GM21381 (cell line): Measurements from ENCODE around the gene RNF4.

ENCODE experiments used
- ATAC-seq: cut with Tn5 transposase; IDR thresholded peaks from one replicate; pipeline ENCODE4 v1.9.1; 2021; ENCODE audit warnings: mild to moderate bottlenecking, moderate library complexity; ENCODE audit not compliant: unreplicated experiment

The RNF4 gene

GRCh38 chr4:2437475-2438215, 31.3 kb upstream of the RNF4 start:
- ATAC-seq = no peak

GRCh38 chr4:2438822-2439718, 29.8 kb upstream of the RNF4 start:
- ATAC-seq = no peak

DNA sequence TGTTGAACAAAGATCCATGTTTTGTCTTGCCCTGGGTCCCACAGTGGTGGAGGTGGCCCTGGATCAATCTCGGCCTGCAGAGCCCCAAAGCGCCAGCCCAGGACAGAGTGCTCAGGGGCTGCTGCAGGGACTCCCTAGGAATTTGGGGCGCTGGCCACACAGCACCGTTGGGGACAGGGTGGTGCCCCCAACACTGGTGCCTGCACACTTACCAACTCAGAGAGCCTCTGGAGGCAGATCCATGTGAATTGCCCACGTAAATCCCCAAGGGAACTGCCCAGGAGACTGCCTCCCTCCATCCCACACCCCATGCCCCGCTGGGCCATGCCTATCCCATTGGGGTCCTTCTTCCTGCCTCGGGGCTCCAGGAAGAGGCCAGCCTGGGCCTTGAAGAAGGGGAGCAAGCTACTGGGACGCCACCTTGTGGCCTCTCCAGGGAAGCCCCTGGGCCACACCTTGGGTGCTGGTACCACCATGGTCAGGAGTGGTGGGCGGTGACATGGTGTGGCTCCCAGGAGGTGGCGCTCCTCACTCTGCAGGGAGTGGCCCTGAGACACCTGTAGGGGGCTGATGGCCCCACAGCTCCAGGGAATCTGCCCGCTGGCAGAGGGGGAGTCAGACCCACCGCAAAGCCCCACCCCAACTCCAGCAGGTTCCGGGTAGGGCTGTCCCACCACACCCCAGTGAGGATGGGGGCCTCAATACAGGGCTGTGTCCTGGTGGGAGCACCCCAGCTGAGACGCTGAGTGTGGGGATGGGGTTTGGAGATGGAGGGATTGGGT, 27.3 kb upstream of the RNF4 start:
- ATAC-seq = peak; percentile 85

DNA sequence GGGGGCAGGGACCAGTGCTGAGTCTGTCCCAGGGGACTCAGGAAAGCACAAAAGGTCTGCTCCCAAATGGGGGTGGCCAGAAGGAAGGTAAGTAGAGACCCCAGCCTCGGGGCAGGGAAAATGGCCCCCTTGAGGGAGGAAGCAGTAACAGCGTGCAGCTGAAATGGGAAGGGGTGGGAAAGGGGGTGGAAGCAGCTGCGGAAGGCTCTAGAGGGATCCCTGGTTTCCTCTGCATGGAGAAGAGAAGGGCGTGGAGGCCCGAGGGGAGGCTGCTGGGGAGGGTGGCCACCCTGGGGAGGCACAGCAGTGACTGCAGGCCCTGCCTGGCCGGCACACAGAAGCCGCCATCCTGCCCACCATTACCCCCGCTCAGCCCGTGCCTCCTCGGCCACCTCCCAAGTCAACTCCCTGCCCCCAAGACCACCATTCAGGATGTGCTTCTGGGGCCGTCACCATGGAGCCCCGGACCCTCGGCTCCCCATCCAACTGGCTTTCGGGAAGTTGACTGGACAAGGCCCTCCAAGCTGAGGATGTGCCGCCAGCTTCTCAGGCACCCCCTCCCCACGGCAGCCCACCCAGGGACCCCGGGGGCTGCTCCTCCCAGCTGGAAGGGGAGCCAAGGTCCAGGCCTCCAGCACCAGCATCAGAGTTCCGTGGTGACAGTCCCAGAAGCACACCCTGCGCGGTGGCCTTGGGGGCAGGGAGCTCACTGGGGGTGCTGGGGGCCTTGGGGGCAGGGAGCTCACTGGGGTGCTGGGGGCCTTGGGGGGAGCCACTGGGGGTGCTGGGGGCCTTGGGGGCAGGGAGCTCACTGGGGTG, 26.5 kb upstream of the RNF4 start:
- ATAC-seq = no peak

GRCh38 chr4:2443061-2443730, 25.7 kb upstream of the RNF4 start:
- no peak for ATAC-seq

- no peak for ATAC-seq
Measured at GRCh38 chr4:2443956-2444740, 24.8 kb upstream of the RNF4 start.

- ATAC-seq = no peak
Measured at GRCh38 chr4:2445130-2445529, 23.8 kb upstream of the RNF4 start.

DNA sequence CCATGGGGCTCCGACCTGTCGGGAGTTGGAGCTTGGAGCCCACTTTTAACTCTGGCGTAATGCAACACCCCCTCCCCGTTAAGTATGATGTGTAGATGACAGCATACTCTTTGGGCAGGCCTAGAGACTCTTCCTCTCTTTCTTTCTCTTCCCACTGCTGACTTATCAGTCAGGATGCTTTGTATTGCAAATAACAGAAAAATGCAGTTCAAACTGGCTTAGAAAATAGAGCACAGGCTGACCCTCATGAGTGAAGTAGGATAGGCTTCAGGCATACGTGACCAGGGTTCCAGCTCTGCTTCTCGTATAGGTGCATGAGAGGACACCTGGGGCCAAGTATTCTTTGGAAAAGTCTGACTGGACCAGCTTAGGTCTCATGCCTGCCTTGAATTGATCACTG, 23.3 kb upstream of the RNF4 start:
- ATAC-seq = no peak

DNA sequence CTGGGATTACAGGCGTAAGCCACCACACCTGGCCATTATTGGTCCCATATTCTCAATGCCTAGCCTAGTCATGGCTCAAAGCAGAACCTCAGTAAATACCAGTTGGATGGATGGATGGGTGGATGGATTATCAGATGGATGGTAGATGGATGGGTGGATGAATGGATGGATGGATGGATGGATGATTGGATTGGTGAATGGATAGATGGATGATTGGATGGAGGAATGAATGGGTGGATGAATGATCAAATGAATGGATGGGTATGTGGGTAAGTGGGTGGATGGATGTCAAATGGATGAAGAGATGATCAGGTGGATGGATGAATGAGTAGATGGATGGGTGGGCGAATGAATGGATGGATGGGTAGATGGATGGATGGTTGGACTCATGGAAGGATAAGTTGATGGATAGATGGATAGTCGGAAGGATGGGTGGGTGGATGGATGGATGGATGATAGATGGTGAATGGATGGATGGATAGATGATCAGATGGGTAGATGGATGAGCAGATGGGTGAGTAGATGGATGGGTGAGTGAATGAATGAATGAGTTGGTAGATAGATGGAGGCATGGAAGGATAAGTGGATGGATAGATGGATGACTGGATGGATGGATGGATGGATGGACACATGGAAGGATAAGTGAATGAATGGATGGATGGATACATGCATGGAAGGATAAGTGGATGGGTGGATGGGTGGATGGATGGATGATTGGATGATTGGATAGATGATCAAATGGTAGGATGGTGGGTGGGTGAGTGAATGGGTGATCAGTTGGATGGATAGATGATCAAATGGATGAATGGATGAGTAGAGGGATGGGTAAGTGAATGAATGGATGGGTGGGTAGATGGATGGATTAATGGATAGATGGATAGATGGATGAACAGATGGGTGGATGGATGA, 22.0 kb upstream of the RNF4 start:
- ATAC-seq = no peak

DNA sequence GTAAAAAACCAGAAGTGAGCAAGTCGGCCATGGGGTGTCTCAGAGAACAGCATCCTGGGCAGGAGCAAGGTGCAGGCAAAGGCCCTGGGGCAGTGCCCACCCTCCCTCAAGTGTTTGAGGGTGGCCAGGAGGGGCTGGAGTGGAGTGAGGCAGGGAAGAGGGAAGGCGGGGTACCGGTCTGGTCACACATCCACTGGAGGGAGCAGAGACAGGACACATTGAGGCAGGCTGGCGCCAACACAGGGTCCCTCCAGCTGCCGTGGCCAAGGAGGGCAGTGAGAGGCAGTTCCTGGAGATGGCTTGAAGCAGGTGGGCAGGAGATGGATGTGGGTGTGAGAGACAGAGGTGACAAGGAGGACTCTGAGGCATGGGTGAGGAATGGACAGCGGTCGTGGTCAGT, 20.3 kb upstream of the RNF4 start:
- no peak for ATAC-seq

GRCh38 chr4:2449051-2449450, 19.9 kb upstream of the RNF4 start:
- no peak for ATAC-seq

DNA sequence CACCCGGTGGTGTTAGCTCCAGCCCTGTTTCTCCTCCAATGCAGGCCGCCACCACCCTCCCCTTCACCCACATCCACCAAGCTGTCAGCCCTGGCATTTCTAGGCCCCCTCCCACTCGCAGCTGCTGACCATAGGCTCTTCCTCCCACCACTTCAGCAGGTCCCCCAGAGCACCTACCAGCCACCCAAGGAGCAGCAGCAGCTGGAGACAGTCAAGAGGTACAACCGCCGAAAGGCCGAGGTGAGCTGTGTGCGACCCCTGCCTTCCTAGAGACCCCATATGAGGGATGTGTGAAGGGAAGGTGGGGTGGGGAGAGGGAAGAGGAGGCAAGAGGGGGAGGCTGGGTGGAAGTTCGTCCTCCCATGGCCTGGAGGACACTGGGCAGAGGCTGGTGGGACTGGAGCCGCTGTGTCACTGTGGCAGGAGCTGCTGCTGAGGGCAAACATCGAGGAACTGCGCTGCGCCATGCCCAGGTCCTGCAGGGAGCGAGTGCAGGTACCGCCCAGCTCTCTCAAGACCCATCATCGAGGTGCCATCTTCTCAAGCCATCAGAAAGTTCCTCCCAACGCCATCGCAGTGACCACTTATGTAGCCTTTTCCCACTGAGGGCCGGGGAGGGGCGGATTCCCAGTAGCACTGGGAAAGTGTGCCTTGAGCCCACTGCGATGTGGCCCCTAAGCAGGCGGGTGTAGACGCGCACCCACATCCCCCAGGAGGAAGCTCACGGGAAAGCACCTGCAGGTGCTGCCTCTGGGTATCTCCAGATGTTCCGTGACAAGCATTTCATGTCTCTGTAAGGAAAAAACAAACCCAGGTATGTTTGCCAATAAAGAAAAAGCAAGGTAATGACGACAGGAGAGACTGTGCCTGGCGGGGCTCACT, 19.2 kb upstream of the RNF4 start:
- ATAC-seq = no peak

DNA sequence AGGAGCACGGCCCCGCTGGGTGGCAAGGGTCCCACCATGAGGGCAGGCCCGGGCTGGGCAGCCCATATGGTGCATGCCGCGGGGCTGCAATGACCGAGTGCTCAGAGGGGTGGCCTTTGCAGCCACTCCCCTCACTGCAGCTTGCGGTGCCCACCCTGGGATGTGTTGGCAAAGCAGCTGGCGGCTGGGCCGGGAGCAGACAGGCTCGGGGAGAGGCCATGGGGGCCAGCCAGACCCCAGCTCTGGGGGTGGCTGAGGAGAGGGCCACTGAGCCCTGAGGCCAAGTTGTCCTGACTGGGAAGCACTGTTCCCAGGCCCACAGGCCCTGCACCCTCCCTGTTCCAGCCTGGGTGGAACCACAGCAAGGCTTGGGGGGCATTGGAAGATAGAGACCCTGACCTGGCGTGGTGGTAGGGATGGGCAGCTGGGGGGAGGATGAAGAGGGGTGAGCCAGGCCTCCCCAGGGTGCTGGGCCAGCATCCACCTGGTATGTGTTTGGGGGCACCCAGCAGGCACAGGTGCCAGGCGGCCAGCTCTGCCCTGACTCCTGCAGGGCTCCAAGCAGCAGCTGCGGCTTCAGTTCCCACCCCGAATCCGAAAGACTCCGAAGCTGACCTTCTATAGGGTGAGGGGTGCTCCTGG, 18.4 kb upstream of the RNF4 start:
- no peak for ATAC-seq

DNA sequence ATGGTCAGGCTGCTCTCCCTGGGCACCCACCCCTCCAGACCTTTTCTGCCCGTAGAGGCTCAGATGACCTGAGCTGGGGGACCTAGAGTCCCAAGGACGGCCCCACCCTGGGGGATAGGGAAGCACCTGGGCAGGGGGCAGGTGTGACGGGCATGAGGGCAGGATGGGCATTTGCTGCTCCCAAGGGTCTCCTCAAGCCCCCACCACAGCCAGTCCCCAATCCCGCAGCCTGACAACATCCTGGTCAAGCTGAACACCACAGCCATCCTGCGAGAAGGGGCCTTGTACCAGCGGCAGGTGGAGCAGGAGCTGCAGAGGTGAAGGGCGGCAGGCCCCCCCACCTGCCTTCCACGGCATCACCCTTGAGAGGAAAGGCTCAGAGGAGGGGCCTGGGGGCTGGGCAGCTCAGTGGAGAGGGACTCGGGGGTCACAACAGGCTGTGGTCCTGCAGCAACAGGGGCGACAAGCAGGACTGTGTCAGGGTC, 17.8 kb upstream of the RNF4 start:
- ATAC-seq = no peak

- no peak for ATAC-seq
Measured at GRCh38 chr4:2451821-2452785, 16.8 kb upstream of the RNF4 start.
